Endothelial cell of umbilical vein (primary cell): Measurements from ENCODE around the gene PLBD1.

Source experiments
- EZH2 ChIP-seq: IDR thresholded peaks from 2 replicates; pipeline ENCODE4 v1.6.1; 2012; ENCODE audit warnings: borderline replicate concordance, low read depth, mild to moderate bottlenecking, moderate library complexity, low read length, inconsistent platforms; ENCODE audit not compliant: severe bottlenecking
- FOS ChIP-seq: IDR thresholded peaks from 2 replicates; pipeline ENCODE4 v1.6.1; 2011; ENCODE audit warnings: mild to moderate bottlenecking, low read length, moderate library complexity, borderline replicate concordance; ENCODE audit not compliant: insufficient read depth
- GATA2 ChIP-seq: IDR thresholded peaks from 2 replicates; pipeline ENCODE4 v1.7.0; 2011; ENCODE audit warnings: low read depth, mild to moderate bottlenecking, moderate library complexity, mixed read lengths, low read length; ENCODE audit not compliant: insufficient read length, insufficient read depth
- JUN ChIP-seq: IDR thresholded peaks from 2 replicates; pipeline ENCODE4 v1.6.1; 2011; ENCODE audit warnings: borderline replicate concordance, low read depth; ENCODE audit not compliant: insufficient read length, insufficient read depth
- MAX ChIP-seq: IDR thresholded peaks from 2 replicates; pipeline ENCODE4 v1.6.1; 2011; ENCODE audit not compliant: insufficient read depth, insufficient read length
- MYC ChIP-seq: IDR thresholded peaks from one replicate; pipeline ENCODE4 v1.6.1; 2011; ENCODE audit warnings: mild to moderate bottlenecking, low read depth, low read length
- POLR2A ChIP-seq: IDR thresholded peaks from 2 replicates; pipeline ENCODE4 v1.6.1; 2012; ENCODE audit warnings: low read depth, mild to moderate bottlenecking, control low read depth, low read length
- POLR2AphosphoS5 ChIP-seq: IDR thresholded peaks from 2 replicates; pipeline ENCODE4 v1.6.1; 2012; ENCODE audit warnings: low read depth, mild to moderate bottlenecking, control low read depth, low read length, moderate library complexity; ENCODE audit not compliant: insufficient read depth
- TF ChIP-seq, protein P1 (sequence below), 2 donors: IDR thresholded peaks; 1 replicate in 1 of 2; 2 replicates in 1 of 2; pipeline ENCODE4 v1.5.1; 2011; ENCODE audit warnings: low read length in 2 of 2, mild to moderate bottlenecking in 2 of 2, moderate library complexity in 2 of 2, control low read depth in 1 of 2, inconsistent platforms in 1 of 2, low read depth in 1 of 2; ENCODE audit not compliant: insufficient read depth in 1 of 2; ENCODE audit errors: extremely low read depth in 1 of 2

- TF ChIP-seq, protein P1, sequence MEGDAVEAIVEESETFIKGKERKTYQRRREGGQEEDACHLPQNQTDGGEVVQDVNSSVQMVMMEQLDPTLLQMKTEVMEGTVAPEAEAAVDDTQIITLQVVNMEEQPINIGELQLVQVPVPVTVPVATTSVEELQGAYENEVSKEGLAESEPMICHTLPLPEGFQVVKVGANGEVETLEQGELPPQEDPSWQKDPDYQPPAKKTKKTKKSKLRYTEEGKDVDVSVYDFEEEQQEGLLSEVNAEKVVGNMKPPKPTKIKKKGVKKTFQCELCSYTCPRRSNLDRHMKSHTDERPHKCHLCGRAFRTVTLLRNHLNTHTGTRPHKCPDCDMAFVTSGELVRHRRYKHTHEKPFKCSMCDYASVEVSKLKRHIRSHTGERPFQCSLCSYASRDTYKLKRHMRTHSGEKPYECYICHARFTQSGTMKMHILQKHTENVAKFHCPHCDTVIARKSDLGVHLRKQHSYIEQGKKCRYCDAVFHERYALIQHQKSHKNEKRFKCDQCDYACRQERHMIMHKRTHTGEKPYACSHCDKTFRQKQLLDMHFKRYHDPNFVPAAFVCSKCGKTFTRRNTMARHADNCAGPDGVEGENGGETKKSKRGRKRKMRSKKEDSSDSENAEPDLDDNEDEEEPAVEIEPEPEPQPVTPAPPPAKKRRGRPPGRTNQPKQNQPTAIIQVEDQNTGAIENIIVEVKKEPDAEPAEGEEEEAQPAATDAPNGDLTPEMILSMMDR (IDR thresholded peaks at IDR 0.05; ENCODE audit: extremely low read depth in 1 of 2, insufficient read depth in 1 of 2, low read depth in 1 of 2, low read length in 2 of 2), result no peak
- TF ChIP-seq POLR2AphosphoS5, result no peak
- no peak for TF ChIP-seq EZH2
- TF ChIP-seq GATA2, result no peak
- no peak for TF ChIP-seq POLR2A
- no peak for TF ChIP-seq JUN
- no peak for TF ChIP-seq MAX
- TF ChIP-seq MYC, result no peak
- TF ChIP-seq FOS, result no peak
These were observed 61.8 kb downstream of the PLBD1 start for GRCh38 chr12:14505626-14506596.
